Mesendoderm (in vitro differentiated cells): ENCODE results near the gene PCDHGB1.
"Not testable (repeated sequence)": the region's sequence is repeated elsewhere in the genome, so short reads cannot be mapped to it uniquely, and the experiment has no call there.

Source experiments
- DNase-seq: peaks from one replicate; pipeline ENCODE4 v3.0.0; 2013
- H2AK5ac ChIP-seq: 2 replicates; pipeline ENCODE4 v1.6.1; 2013; ENCODE audit warnings: low read length, inconsistent platforms
- H2BK120ac ChIP-seq: 2 replicates; pipeline ENCODE4 v1.6.1; 2013; ENCODE audit warnings: low read depth, mild to moderate bottlenecking, low read length, moderate library complexity, mixed read lengths
- H2BK15ac ChIP-seq: replicated peaks from 2 replicates; pipeline ENCODE4 v1.6.1; 2013; ENCODE audit warnings: low read depth, mild to moderate bottlenecking, moderate library complexity
- H2BK5ac ChIP-seq: 2 replicates; pipeline ENCODE4 v1.6.1; 2013; ENCODE audit warnings: low read length, inconsistent platforms
- H3K18ac ChIP-seq: 2 replicates; pipeline ENCODE4 v1.6.1; 2013; ENCODE audit warnings: mild to moderate bottlenecking, low read length, mixed read lengths
- H3K23ac ChIP-seq: one replicate; pipeline ENCODE4 v1.6.1; 2013; ENCODE audit warnings: low read length
- H3K27ac ChIP-seq: 2 replicates; pipeline ENCODE4 v1.5.1; 2013; ENCODE audit warnings: low read depth, mild to moderate bottlenecking, inconsistent platforms, low read length, moderate library complexity
- H3K27me3 ChIP-seq: 2 replicates; pipeline ENCODE4 v1.6.1; 2013; ENCODE audit warnings: low read length, control low read depth, mild to moderate bottlenecking, inconsistent platforms; ENCODE audit not compliant: insufficient read depth, poor library complexity
- H3K36me3 ChIP-seq: 2 replicates; pipeline ENCODE4 v1.6.1; 2013; ENCODE audit warnings: low read length, inconsistent platforms; ENCODE audit not compliant: control insufficient read depth, insufficient read depth
- H3K4ac ChIP-seq: one replicate; pipeline ENCODE4 v1.6.1; 2013; ENCODE audit warnings: low read depth, mild to moderate bottlenecking, low read length, moderate library complexity
- H3K4me1 ChIP-seq: 2 replicates; pipeline ENCODE4 v1.6.1; 2013; ENCODE audit warnings: low read depth, low read length, inconsistent platforms; ENCODE audit not compliant: control insufficient read depth
- H3K4me2 ChIP-seq: 2 replicates; pipeline ENCODE4 v1.6.1; 2013; ENCODE audit warnings: low read length
- H3K4me3 ChIP-seq: 2 replicates; pipeline ENCODE4 v1.5.1; 2013; ENCODE audit warnings: mild to moderate bottlenecking, low read length
- H3K56ac ChIP-seq: one replicate; pipeline ENCODE4 v1.6.1; 2013; ENCODE audit warnings: low read length
- H3K79me1 ChIP-seq: 2 replicates; pipeline ENCODE4 v1.6.1; 2013; ENCODE audit warnings: low read length, inconsistent platforms
- H3K79me2 ChIP-seq: 2 replicates; pipeline ENCODE4 v1.6.1; 2013; ENCODE audit warnings: mild to moderate bottlenecking, low read length; ENCODE audit not compliant: control insufficient read depth, insufficient read depth
- H3K9ac ChIP-seq: 2 replicates; pipeline ENCODE4 v1.6.1; 2013; ENCODE audit warnings: low read length, inconsistent platforms
- H4K5ac ChIP-seq: one replicate; pipeline ENCODE4 v1.6.1; 2013; ENCODE audit warnings: low read length
- H4K8ac ChIP-seq: one replicate; pipeline ENCODE4 v1.6.1; 2013; ENCODE audit warnings: low read depth, mild to moderate bottlenecking, control low read depth, low read length, moderate library complexity
- WGBS: extraction: QIAGEN DNeasy Blood & Tissue Kit; methylation state at CpG from one replicate; pipeline ENCODE4 v1.1.7; 2013; ENCODE audit warnings: low lambda C conversion rate, missing lambda C conversion rate; ENCODE audit not compliant: insufficient coverage; ENCODE audit errors: extremely low coverage; 5-methylcytosine and 5-hydroxymethylcytosine counted together

PCDHGB1 gene

DNA sequence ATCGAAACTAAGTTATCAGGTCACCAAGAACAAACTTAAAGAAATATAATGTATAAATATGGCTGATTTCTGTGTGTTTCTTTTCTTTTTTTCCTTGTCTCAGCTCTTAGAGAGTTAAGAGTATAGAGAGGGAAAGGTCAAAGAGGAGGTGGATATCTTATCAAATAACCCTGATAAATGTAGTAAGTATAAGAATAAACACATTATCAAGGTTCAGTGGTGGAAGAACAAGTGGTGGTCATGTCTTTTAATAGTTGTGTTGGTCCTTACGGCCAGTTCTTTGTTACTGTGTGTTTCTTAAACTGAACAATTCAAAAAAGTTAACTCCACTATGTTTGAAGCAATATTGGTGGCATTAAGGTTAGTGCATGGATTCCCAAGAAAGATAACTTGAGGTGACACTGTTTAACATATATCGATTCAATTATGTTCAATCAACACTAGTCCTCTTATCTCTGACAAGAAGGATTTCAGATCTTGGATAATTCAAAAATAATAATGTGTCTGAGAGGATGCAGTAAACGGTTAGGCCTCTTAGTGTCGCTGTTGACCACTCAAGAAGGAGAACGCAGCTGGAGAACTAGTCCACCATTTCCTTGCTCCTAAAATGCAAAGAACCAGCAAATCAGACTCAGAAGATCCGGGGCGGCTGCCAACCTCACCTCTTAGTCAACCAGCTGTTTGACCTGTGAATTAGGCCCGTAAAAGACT lies 6.5 kb upstream of the PCDHGB1 start, which contains the start of gene PCDHGA3:
Gene PCDHGA3, plus strand, starts transcription at position 588 of the 711 bp plus-strand sequence. CDS start 205 bp downstream, outside the sequence.
- H3K23ac ChIP-seq: no peak within 1 kb of the TSS
- H3K27ac ChIP-seq: no peak within 1 kb of the TSS
- peak; percentile 37 for DNase-seq
- H2BK120ac ChIP-seq: no peak within 1 kb of the TSS
- no peaks in the 10 kb centered on the region for H3K79me2 ChIP-seq
- H3K27me3 ChIP-seq: no peaks in the 10 kb centered on the region
- no peak within 1 kb of the TSS for H2BK5ac ChIP-seq
- H3K4me2 ChIP-seq: no peak within 1 kb of the TSS
- WGBS: no CpG with 5 or more reads among the region's 9 CpGs
- no peaks in the 10 kb centered on the region for H3K36me3 ChIP-seq
- H4K5ac ChIP-seq: no peak within 1 kb of the TSS
- no peak within 1 kb of the TSS for H3K4ac ChIP-seq
- H2AK5ac ChIP-seq: no peak within 1 kb of the TSS
- H3K9ac ChIP-seq: no peak within 1 kb of the TSS
- no peaks in the 10 kb centered on the region for H3K4me1 ChIP-seq
- no peak within 1 kb of the TSS for H2BK15ac ChIP-seq
- no peaks in the 10 kb centered on the region for H3K79me1 ChIP-seq
- H3K4me3 ChIP-seq: no peak within 1 kb of the TSS
- no peak within 1 kb of the TSS for H4K8ac ChIP-seq
- no peak within 1 kb of the TSS for H3K18ac ChIP-seq
- no peak within 1 kb of the TSS for H3K56ac ChIP-seq

DNA sequence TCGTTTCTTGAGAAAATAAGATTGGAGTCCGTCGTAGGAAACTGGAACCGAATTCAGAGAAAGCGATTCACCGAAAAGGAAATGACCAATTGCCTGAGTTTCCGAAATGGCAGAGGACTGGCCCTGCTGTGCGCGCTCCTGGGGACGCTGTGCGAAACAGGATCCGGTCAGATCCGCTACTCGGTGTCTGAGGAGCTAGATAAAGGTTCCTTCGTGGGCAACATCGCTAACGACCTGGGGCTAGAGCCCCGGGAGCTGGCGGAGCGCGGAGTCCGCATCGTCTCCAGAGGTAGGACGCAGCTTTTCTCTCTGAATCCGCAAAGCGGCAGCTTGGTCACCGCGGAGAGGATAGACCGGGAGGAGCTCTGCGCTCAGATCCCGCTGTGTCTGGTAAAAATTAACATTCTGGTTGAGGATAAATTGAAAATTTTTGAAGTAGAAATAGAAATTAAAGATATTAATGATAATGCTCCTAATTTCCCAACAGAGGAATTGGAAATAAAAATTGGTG lies 5.9 kb upstream of the PCDHGB1 start:
- no peak overlapping the region for H2BK15ac ChIP-seq
- no CpG with 5 or more reads among the region's 31 CpGs for WGBS
- H4K5ac ChIP-seq: no peak overlapping the region

DNA sequence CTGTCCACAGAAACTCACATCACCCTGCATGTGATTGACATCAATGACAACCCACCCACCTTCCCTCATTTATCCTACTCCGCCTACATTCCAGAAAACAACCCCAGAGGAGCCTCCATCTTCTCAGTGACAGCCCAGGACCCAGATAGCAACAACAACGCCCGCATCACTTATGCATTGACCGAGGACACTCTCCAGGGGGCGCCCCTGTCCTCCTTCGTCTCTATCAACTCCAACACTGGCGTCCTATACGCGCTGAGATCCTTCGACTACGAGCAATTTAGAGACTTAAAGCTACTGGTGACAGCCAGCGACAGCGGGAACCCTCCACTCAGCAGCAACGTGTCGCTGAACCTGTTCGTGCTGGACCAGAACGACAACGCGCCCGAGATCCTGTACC lies 4.6 kb upstream of the PCDHGB1 start:
- Histone ChIP-seq H2BK5ac (no peak overlapping the region), H3K23ac (no peak overlapping the region), H3K27me3 (no peaks in the 10 kb centered on the region), H3K4ac (no peak overlapping the region), H4K8ac (no peak overlapping the region), H3K9ac (no peak overlapping the region), H2BK15ac (no peak overlapping the region), H3K4me3 (no peak overlapping the region), H3K4me2 (no peak overlapping the region), H3K4me1 (no peaks in the 10 kb centered on the region), H3K36me3 (no peaks in the 10 kb centered on the region), H3K56ac (no peak overlapping the region), H2AK5ac (no peak overlapping the region), H3K79me1 (no peaks in the 10 kb centered on the region), H3K79me2 (no peaks in the 10 kb centered on the region), H3K27ac (no peak overlapping the region), H4K5ac (no peak overlapping the region), H3K18ac (no peak overlapping the region), H2BK120ac (no peak overlapping the region)
- DNase-seq: no peak
- WGBS: no CpG with 5 or more reads among the region's 20 CpGs

More for the DNA sequence above, 5.9 kb upstream of the PCDHGB1 start:
- Histone ChIP-seq H3K56ac (no peak overlapping the region), H3K23ac (no peak overlapping the region), H3K18ac (no peak overlapping the region), H2BK120ac (no peak overlapping the region), H4K8ac (no peak overlapping the region), H3K27me3 (no peaks in the 10 kb centered on the region), H3K4ac (no peak overlapping the region), H3K79me2 (no peaks in the 10 kb centered on the region), H3K27ac (no peak overlapping the region), H3K9ac (no peak overlapping the region), H3K36me3 (no peaks in the 10 kb centered on the region), H2AK5ac (no peak overlapping the region), H3K4me2 (no peak overlapping the region), H3K4me1 (no peaks in the 10 kb centered on the region), H2BK5ac (no peak overlapping the region), H3K4me3 (no peak overlapping the region), H3K79me1 (no peaks in the 10 kb centered on the region)
- no peak for DNase-seq

DNA sequence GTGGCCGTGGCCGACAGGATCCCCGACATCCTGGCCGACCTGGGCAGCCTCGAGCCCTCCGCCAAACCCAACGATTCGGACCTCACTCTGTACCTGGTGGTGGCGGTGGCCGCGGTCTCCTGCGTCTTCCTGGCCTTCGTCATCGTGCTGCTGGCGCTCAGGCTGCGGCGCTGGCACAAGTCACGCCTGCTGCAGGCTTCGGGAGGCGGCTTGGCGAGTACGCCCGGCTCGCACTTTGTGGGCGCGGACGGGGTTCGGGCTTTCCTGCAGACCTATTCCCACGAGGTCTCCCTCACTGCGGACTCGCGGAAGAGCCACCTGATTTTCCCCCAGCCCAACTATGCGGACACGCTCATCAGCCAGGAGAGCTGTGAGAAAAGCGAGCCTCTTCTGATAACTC lies 3.9 kb upstream of the PCDHGB1 start:
- not testable (repeated sequence) for H3K56ac ChIP-seq, H4K8ac ChIP-seq, H2AK5ac ChIP-seq, H3K9ac ChIP-seq, DNase-seq, H3K4me3 ChIP-seq, H3K4ac ChIP-seq, H2BK120ac ChIP-seq, H3K23ac ChIP-seq, H3K4me2 ChIP-seq, H2BK5ac ChIP-seq, H3K27ac ChIP-seq, H2BK15ac ChIP-seq, H3K18ac ChIP-seq, H3K79me2 ChIP-seq, H3K36me3 ChIP-seq, H4K5ac ChIP-seq, H3K4me1 ChIP-seq, H3K27me3 ChIP-seq, H3K79me1 ChIP-seq
- no CpG with 5 or more reads among the region's 35 CpGs for WGBS

DNA sequence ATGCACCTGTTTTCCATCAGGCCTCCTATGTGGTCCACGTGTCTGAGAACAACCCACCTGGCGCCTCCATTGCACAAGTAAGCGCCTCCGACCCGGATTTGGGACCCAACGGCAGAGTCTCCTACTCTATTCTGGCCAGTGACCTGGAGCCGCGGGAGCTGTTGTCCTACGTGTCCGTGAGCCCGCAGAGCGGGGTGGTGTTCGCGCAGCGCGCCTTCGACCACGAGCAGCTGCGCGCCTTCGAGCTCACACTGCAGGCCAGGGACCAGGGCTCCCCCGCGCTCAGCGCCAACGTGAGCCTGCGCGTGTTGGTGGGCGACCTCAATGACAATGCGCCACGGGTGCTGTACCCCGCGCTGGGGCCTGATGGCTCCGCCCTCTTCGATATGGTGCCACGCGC lies 1.7 kb downstream of the PCDHGB1 start:
- no peaks in the 10 kb centered on the region for H3K79me1 ChIP-seq
- H3K27ac ChIP-seq: no peak overlapping the region
- no peaks in the 10 kb centered on the region for H3K27me3 ChIP-seq
- no peak overlapping the region for H3K4me3 ChIP-seq
- H3K4ac ChIP-seq: no peak overlapping the region
- no peak overlapping the region for H3K18ac ChIP-seq
- H4K5ac ChIP-seq: no peak overlapping the region
- H3K9ac ChIP-seq: no peak overlapping the region
- H4K8ac ChIP-seq: no peak overlapping the region
- no peak for DNase-seq
- no peak overlapping the region for H3K4me2 ChIP-seq
- no peaks in the 10 kb centered on the region for H3K79me2 ChIP-seq
- H2BK5ac ChIP-seq: no peak overlapping the region
- no peaks in the 10 kb centered on the region for H3K4me1 ChIP-seq
- H3K36me3 ChIP-seq: no peaks in the 10 kb centered on the region
- H3K56ac ChIP-seq: no peak overlapping the region
- no peak overlapping the region for H2BK120ac ChIP-seq
- WGBS: no CpG with 5 or more reads among the region's 36 CpGs
- no peak overlapping the region for H2AK5ac ChIP-seq
- H3K23ac ChIP-seq: no peak overlapping the region
- H2BK15ac ChIP-seq: no peak overlapping the region
